Stimulated activated CD4-positive, alpha-beta T cell treated with anti-CD3 and anti-CD28 coated beads, Interleukin-15, amount 100 ng/mL, for 1 hour (primary cell): ENCODE results near the gene TYRP1.

ENCODE experiments used
- DNase-seq, 2 donors: peaks; one replicate each; pipeline ENCODE4 v3.0.0-alpha.2; 2020; ENCODE audit warnings: low read depth in 1 of 2, low spot score in 1 of 2

The TYRP1 gene

DNA sequence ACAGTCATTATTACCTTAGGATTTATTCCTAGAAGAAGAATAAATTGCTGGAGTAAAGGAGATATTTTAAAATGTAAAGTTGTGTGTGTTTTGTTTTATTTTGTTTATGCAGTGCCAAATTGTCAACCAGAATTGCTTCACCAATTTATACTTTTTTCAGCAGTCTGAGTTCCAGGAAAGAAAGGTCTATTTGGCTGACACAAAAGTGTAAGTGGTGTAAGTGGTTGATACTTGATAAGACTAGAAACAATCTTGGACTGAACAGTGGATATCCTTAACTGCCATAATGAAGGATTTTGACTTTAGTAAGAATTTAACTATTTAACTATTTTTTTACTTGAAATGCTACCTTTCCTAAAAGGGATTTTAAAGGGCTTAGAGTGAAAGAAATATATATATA is 37.7 kb downstream of the TYRP1 start:
- DNase-seq: no peak

DNA sequence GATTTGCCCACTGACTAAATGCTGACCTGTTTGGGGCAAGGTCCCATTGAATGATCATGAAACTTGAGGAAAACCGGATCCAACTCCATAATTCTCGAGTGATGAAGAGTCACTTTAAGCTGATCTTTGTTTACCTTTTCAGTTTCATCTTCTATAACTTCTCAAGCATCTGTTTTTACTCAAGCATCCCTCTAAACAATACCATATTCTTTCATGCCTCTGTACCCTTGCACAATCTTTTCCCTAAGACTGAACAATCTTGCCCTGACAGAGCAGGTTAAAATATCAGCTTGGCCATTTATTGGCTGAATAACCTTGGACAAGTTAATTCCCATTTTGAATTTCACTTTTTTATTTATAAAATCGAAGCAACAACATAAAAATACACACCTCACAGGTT is 39.8 kb downstream of the TYRP1 start:
- no peak for DNase-seq

DNA sequence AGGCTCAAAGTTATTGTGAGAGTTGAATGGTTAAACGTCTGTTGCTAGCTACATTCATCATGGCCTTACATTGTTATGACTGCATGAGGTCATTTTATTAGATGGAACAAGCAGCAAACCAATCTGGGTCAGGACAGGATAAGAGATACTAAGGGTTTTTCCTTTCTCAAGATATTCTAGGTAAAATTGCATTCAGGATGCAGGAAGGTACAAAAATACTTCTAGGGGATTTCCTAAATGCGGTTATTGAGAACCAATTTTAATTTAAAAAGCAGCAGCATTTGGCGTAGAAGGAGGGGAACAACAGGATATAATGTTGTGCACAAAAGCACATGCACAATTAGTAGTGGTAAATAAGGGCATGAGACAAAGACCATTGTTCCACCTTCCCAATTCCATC is 42.5 kb downstream of the TYRP1 start:
- DNase-seq: no peak

DNA sequence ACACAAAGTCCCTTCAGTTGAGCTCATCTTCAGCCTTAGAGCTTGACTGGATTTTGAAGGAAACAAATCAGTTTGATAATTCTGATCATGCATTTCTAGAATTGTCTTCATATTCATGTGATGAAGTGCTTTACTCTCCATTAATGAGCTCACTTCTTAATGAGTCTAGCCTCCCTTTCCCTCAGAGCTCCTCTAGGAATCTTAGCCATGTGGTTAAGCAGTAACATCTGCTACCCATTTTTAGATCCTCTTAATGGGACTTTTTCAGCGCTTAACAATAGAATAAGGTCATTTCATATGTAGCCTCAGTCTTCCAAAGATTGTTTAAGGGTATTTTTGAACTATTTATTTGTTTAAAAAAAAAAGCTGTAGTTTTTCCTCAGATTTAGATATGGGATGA is 44.7 kb downstream of the TYRP1 start:
- no peak for DNase-seq

DNA sequence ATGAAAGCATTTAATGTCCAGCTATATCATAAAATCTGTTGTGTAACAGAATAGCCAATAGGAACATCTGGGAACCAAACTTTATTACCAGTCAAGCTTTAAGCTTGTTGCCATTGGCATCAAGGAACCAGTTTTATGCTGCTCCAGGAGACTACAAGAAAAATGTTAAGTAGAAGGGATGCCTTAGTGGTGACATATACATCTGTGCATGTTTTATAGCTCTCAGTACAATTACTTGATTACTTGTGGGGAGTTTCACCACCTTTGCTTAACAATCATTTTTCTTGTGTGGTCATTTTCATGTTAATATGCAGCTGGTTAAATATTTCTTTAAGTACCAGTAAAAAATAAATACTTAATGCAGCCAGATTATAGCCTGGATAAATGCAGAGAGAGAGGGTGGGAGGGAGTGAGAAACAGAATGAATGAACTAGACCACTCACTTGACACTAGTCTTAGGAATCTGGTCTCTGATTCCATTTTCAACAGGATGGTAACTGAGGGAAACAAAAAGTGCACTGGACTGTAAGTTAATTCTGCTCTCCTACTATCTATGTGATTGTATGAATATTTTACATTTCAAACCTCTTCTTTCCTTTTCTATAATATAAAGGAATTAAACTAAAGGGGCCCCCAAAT is 45.9 kb downstream of the TYRP1 start:
- DNase-seq: no peak

DNA sequence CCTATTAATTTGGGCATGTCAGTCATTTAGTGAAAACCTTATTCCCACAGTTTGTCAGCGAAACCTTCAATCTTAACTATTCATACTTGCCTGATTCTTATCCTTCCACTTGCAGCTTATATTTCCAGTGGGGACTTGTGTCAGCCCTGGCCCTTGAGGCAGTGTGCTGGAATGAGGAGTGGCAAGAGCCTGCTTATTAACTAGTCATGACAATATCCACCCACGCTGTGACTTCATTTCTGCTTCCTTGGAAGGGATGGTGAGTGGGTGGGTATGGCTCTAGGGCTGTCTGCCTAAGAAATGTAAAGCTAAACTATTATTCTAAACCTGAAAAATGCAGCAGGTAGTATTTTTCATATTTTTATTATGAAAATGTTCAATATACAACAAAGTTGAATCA is 47.7 kb downstream of the TYRP1 start:
- DNase-seq: no peak

DNA sequence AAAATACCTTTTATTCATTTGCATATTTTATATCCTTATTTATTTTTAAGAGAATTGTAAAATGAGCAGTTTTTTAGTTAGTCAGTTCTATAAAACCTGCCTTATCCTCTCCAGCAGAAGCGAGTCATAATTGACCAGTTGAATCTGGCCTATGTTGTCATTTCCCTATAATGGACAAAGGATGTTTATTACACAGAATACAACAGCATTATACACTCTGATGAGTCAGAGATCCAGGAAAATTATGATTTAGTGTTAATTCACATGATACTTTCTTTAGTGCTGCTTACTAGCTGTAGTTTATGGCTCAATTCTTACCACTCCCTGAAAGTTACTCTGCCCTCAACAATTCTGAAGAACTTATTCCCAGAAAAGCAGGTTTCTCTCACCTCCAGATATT is 54.8 kb downstream of the TYRP1 start:
- no peak for DNase-seq

DNA sequence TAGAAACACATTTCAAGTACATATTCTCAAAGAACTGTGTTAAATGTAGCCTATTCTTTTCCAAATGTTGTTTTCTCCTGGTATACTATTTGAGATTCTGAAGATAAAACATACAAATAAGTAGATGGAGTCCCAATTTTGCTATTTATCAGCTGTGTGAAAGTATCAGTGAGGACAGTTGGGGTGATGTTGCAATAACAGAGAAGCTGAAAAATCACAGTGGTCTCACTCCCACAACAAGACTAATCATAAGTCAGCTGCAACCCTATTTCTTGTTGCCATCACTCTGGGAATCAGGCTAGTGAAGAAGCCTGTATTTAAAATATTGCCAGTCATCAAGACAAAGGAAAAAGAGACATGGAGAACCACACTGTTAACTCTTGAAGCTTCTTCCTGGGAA is 55.8 kb downstream of the TYRP1 start:
- DNase-seq: no peak

DNA sequence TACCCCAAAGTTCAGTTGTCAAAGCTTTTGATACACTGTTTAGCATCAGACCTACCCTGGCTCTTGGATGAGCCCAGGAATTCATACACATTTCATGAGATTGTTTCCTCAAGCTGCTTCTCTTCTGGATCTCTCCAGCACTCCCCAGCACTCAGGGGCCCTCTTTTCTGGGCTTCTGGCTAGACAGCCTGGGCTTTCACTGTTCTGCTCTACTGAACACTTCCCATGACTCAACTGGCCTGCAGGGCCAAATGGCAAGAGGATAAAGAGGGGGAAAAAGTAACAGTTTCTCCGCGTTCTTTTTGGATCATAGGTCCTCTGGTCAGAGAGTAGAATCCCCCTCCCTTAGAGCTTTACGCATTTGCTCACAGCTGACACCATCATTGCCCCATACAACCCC is 60.7 kb downstream of the TYRP1 start:
- no peak for DNase-seq

DNA sequence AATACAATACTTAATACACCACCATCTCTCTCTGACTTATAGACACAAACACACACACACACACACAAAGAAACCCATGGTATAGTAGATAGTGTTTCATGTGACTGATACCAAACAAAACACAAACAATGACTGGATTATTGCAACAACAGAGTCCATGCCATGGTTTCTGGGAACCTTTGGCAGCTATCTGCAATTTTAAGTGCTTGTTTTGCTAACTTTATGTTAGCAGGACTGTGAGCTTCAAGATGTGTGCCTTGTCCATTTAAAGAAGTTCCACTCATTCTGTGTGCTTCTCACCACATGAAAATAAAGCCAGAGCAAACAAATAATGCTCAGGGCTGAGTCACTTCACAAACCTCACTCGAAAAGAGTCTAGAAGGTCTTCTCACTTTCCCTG is 66.6 kb downstream of the TYRP1 start:
- DNase-seq: no peak
